PFSK-1 (cell line): ENCODE measurements around the gene CHADL.

Experiments
- FOXP2 ChIP-seq: optimal IDR thresholded peaks from 2 replicates; pipeline ENCODE3; 2011; ENCODE audit warnings: borderline replicate concordance, control low read depth, inconsistent platforms; ENCODE audit not compliant: insufficient read depth; ENCODE audit errors: extremely low read length, extremely low read depth
- POLR2AphosphoS5 ChIP-seq: IDR thresholded peaks from 2 replicates; pipeline ENCODE4 v1.6.1; 2012; ENCODE audit warnings: low read depth, mild to moderate bottlenecking, control low read depth, low read length, moderate library complexity
- SIN3A ChIP-seq: IDR thresholded peaks from 2 replicates; pipeline ENCODE4 v1.6.1; 2012; ENCODE audit warnings: mild to moderate bottlenecking, low read length, moderate library complexity, borderline replicate concordance; ENCODE audit not compliant: insufficient read depth
- TAF1 ChIP-seq: IDR thresholded peaks from 2 replicates; pipeline ENCODE4 v1.6.1; 2012; ENCODE audit warnings: low read length, control low read depth, borderline replicate concordance; ENCODE audit not compliant: insufficient read depth
- TF ChIP-seq, protein P1 (sequence below), 2 experiments: IDR thresholded peaks; 2 replicates each; pipeline versions ENCODE4 v1.6.1 to v1.8.0; 2011 to 2012; ENCODE audit warnings: low read depth in 2 of 2, low read length in 2 of 2, control low read depth in 1 of 2, inconsistent platforms in 1 of 2, mild to moderate bottlenecking in 1 of 2, moderate library complexity in 1 of 2; ENCODE audit not compliant: insufficient read depth in 1 of 2

CHADL gene

DNA sequence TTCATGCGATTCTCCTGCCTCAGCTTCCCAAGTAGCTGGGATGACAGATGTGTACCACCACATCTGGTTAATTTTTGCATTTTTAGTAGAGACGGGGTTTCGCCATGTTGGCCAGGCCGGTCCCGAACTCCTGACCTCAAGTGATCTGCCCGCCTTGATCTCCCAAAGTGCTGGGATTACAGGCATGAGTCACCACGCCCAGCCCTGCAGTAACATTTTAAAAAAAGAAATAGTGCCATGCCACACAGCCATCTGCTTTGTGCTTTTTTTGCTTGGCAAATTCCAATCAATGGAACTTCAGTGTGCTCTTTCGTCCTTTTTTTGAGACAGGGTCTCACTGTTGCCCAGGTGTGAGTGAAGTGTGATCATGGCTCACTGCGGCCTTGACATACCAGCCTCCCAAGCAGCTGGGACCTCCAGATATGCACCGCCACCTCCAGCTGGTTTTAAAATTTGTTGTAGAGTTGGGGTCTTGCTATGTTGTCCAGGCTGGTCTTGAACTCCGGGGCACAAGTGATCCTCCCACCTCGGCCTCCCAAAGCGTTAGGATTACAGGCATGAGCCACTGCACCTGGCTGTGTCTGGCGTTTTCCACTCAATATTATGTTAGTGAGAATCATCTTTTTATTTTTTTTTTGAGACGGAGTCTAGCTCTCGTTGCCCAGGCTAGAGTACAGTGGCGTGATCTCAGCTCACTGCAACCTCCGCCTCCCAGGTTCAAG, 1.8 kb upstream of the CHADL start:
- TF ChIP-seq, protein P1, sequence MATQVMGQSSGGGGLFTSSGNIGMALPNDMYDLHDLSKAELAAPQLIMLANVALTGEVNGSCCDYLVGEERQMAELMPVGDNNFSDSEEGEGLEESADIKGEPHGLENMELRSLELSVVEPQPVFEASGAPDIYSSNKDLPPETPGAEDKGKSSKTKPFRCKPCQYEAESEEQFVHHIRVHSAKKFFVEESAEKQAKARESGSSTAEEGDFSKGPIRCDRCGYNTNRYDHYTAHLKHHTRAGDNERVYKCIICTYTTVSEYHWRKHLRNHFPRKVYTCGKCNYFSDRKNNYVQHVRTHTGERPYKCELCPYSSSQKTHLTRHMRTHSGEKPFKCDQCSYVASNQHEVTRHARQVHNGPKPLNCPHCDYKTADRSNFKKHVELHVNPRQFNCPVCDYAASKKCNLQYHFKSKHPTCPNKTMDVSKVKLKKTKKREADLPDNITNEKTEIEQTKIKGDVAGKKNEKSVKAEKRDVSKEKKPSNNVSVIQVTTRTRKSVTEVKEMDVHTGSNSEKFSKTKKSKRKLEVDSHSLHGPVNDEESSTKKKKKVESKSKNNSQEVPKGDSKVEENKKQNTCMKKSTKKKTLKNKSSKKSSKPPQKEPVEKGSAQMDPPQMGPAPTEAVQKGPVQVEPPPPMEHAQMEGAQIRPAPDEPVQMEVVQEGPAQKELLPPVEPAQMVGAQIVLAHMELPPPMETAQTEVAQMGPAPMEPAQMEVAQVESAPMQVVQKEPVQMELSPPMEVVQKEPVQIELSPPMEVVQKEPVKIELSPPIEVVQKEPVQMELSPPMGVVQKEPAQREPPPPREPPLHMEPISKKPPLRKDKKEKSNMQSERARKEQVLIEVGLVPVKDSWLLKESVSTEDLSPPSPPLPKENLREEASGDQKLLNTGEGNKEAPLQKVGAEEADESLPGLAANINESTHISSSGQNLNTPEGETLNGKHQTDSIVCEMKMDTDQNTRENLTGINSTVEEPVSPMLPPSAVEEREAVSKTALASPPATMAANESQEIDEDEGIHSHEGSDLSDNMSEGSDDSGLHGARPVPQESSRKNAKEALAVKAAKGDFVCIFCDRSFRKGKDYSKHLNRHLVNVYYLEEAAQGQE (IDR thresholded peaks at IDR 0.05; ENCODE audit: insufficient read depth in 1 of 2, low read depth in 2 of 2, low read length in 2 of 2): no peak
- TF ChIP-seq SIN3A (no peak), FOXP2 (no peak), TAF1 (no peak), POLR2AphosphoS5 (no peak)

DNA sequence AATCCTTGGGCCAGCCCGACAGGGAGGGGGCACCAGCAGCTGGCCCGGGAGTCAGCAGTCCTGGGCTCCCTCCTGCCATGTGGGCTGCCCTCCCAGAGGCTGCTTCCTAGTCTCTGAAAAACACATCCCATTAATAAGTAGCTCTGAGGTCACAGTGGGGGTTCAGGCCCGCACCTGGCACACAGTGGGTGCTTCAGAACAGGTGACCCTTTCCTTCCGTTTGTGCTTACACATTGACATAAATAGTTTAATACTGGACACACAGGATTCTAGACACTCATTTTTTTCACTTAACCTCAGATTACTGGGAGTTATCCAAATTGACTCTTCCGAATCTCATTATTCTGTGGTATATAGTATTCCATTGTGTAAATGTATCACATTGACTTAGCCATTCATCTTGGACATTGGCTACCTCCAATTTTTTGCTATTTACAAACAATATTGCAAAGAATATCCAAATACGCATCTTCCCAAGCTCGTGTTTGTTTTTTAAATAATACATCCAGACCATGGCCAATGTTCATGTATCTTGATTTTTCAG, 474 bp upstream of the CHADL start:
- TF ChIP-seq POLR2AphosphoS5: no peak
- no peak for TF ChIP-seq TAF1
- TF ChIP-seq, protein P1 (IDR thresholded peaks at IDR 0.05; ENCODE audit: insufficient read depth in 1 of 2, low read depth in 2 of 2, low read length in 2 of 2): no peak
- no peak for TF ChIP-seq FOXP2
- no peak for TF ChIP-seq SIN3A

DNA sequence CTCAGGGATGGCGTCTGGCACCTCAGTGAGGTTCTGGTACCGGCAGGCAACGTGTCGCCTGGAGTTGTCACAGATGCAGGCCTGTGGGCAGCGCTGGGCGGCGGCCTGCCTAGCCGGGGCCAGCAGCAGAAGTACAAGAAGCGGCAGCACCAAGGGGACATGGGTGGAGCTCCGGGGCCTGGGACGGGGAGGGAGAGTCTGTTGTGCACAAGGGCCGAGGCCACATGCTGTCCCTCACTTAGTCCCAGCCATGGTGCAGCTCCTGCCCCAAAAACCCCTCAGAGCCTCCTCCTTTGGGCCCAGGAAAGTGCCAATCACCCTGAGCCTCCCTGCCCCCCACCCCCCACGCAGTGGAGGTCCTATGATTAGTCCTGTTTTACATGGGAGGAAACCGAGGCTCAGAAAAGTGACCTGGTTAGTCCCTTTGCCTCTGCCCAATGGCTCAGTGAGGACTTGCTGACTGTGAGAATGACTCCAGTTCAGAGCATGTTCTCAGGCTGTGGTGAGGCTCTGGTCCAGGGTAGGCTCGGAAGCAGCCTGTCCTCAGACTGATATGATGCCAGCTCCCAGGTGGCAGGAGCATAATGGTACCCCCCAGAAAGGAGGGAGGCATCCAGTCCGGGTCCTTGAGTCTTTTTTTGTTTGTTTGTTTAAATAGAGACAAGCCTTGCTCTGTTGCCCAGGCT, 1.1 kb downstream of the CHADL start:
- TF ChIP-seq FOXP2: no peak
- TF ChIP-seq, protein P1 (IDR thresholded peaks at IDR 0.05; ENCODE audit: insufficient read depth in 1 of 2, low read depth in 2 of 2, low read length in 2 of 2): no peak
- TF ChIP-seq TAF1: no peak
- TF ChIP-seq POLR2AphosphoS5: no peak
- no peak for TF ChIP-seq SIN3A

DNA sequence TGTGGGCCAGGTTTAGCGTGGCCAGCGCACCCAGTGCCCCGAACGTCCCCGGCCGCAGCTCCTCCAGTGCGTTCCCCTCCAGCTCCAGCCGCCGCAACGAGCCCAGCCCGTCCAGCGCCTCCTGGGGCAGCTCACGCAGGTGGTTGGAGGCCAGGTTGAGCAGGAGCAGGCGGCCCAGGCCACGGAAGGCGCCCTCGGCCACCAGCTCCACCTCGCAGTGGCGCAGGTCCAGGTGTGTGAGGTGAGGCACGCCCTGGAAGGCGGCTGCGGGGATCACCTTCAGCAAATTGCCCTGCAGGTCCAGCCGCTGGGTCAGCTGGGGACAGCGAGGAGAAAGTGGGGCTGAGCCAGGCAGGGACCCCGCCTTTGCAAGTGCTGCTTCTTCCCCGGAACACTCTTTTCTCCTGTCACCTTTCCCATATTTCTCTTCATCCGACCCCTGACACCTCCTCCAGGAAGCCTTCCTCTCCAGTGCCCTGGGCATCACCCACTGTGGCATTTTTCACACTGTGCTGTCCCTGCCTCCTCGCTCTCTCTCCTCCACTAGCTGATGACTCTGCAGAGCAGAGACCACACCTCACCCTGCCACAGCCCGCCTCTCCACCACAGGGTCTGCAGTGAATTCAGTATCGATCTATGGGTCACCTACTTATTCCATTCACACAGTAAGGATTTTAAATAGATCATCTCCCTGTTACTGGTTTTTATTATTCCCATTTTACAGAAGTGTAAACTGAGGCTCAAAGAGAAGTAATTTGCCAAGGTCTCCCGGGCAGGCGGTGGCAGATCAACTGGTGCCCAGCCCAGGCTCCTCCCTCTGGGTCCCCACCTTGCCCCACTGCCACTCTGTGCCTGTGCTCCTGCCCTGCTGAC, 1.9 kb downstream of the CHADL start:
- TF ChIP-seq, protein P1 (IDR thresholded peaks at IDR 0.05; ENCODE audit: insufficient read depth in 1 of 2, low read depth in 2 of 2, low read length in 2 of 2): no peak
